Measurements from ENCODE around the gene MRRF.

Gene MRRF

GRCh38 chr9:122232796-122233306 is 31.8 kb upstream of the MRRF start:
- Histone ChIP-seq H3K27me3 (ENCODE audit: insufficient read depth, poor library complexity, severe bottlenecking) (peaks cover 39% of the 10 kb centered on the region), H3K4me3 (replicated peaks; ENCODE audit: insufficient read depth, low read length) (no peak overlapping the region), H3K27ac (replicated peaks) (no peak overlapping the region)
- TF ChIP-seq, protein P1, sequence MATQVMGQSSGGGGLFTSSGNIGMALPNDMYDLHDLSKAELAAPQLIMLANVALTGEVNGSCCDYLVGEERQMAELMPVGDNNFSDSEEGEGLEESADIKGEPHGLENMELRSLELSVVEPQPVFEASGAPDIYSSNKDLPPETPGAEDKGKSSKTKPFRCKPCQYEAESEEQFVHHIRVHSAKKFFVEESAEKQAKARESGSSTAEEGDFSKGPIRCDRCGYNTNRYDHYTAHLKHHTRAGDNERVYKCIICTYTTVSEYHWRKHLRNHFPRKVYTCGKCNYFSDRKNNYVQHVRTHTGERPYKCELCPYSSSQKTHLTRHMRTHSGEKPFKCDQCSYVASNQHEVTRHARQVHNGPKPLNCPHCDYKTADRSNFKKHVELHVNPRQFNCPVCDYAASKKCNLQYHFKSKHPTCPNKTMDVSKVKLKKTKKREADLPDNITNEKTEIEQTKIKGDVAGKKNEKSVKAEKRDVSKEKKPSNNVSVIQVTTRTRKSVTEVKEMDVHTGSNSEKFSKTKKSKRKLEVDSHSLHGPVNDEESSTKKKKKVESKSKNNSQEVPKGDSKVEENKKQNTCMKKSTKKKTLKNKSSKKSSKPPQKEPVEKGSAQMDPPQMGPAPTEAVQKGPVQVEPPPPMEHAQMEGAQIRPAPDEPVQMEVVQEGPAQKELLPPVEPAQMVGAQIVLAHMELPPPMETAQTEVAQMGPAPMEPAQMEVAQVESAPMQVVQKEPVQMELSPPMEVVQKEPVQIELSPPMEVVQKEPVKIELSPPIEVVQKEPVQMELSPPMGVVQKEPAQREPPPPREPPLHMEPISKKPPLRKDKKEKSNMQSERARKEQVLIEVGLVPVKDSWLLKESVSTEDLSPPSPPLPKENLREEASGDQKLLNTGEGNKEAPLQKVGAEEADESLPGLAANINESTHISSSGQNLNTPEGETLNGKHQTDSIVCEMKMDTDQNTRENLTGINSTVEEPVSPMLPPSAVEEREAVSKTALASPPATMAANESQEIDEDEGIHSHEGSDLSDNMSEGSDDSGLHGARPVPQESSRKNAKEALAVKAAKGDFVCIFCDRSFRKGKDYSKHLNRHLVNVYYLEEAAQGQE (IDR thresholded peaks at IDR 0.05; ENCODE audit: insufficient replicate concordance, low read depth), result no peak
- TF ChIP-seq GABPA (IDR thresholded peaks at IDR 0.05; ENCODE audit: low read depth) (no peak), POLR2AphosphoS5 (IDR thresholded peaks at IDR 0.05; ENCODE audit: low read depth) (no peak), SPI1 (IDR thresholded peaks at IDR 0.05; ENCODE audit: borderline replicate concordance, low read depth) (no peak)
- TF ChIP-seq, protein P2, sequence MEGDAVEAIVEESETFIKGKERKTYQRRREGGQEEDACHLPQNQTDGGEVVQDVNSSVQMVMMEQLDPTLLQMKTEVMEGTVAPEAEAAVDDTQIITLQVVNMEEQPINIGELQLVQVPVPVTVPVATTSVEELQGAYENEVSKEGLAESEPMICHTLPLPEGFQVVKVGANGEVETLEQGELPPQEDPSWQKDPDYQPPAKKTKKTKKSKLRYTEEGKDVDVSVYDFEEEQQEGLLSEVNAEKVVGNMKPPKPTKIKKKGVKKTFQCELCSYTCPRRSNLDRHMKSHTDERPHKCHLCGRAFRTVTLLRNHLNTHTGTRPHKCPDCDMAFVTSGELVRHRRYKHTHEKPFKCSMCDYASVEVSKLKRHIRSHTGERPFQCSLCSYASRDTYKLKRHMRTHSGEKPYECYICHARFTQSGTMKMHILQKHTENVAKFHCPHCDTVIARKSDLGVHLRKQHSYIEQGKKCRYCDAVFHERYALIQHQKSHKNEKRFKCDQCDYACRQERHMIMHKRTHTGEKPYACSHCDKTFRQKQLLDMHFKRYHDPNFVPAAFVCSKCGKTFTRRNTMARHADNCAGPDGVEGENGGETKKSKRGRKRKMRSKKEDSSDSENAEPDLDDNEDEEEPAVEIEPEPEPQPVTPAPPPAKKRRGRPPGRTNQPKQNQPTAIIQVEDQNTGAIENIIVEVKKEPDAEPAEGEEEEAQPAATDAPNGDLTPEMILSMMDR (IDR thresholded peaks at IDR 0.05; ENCODE audit: insufficient read depth, low read length), result no peak
- no peak for DNase-seq (ENCODE audit: low read depth in 1 of 2, low spot score in 1 of 2)

- Histone ChIP-seq H3K27ac (replicated peaks) (no peak overlapping the region), H3K27me3 (ENCODE audit: insufficient read depth, poor library complexity, severe bottlenecking) (peaks cover 31% of the 10 kb centered on the region), H3K4me3 (replicated peaks; ENCODE audit: insufficient read depth, low read length) (no peak overlapping the region)
- TF ChIP-seq SPI1 (IDR thresholded peaks at IDR 0.05; ENCODE audit: borderline replicate concordance, low read depth) (no peak), GABPA (IDR thresholded peaks at IDR 0.05; ENCODE audit: low read depth) (no peak), POLR2AphosphoS5 (IDR thresholded peaks at IDR 0.05; ENCODE audit: low read depth) (no peak)
- TF ChIP-seq, protein P2 (IDR thresholded peaks at IDR 0.05; ENCODE audit: insufficient read depth, low read length), result no peak
- TF ChIP-seq, protein P1 (IDR thresholded peaks at IDR 0.05; ENCODE audit: insufficient replicate concordance, low read depth), result no peak
- DNase-seq (ENCODE audit: low read depth in 1 of 2, low spot score in 1 of 2), result no peak
Observed at GRCh38 chr9:122234022-122234748, 30.5 kb upstream of the MRRF start.

DNA sequence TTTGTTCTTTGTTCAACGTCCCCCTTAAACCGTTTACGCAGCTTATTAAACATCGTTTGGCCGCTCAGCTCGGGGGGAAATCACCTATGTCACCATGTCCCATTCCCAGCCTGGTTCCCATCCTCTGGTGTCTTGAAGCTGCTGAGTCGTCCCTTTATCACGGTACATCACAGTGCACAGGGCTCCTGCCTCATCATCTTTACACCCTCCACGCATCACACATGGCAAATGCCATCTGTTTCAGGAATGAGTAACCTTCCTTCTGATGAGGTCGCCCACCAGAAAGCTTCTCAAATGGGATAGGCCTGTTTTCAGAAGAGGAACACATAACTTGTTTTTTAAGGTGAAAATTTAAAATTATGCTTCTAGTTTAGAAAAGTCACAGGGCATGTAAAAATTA is 28.0 kb upstream of the MRRF start:
- DNase-seq (ENCODE audit: low read depth in 1 of 2, low spot score in 1 of 2), result no peak
- no peak for TF ChIP-seq POLR2AphosphoS5 (IDR thresholded peaks at IDR 0.05; ENCODE audit: low read depth)
- TF ChIP-seq, protein P1 (IDR thresholded peaks at IDR 0.05; ENCODE audit: insufficient replicate concordance, low read depth), result no peak
- TF ChIP-seq GABPA (IDR thresholded peaks at IDR 0.05; ENCODE audit: low read depth), result no peak
- TF ChIP-seq SPI1 (IDR thresholded peaks at IDR 0.05; ENCODE audit: borderline replicate concordance, low read depth), result no peak
- TF ChIP-seq, protein P2 (IDR thresholded peaks at IDR 0.05; ENCODE audit: insufficient read depth, low read length), result no peak
- Histone ChIP-seq H3K4me3 (replicated peaks; ENCODE audit: insufficient read depth, low read length) (no peak overlapping the region), H3K27me3 (ENCODE audit: insufficient read depth, poor library complexity, severe bottlenecking) (peaks cover 8% of the 10 kb centered on the region), H3K27ac (replicated peaks) (no peak overlapping the region)
